Measurements from ENCODE around the gene ARID1B. TPM values are rescaled to one million over a fixed set of nuclear protein-coding genes. Genes with fewer than 3 reads are reported as not detected.

Gene ARID1B
- total RNA-seq, 1 experiment from 2014 or later = 86.3 TPM

GRCh38 chr6:157078326-157078725 lies 301.1 kb downstream of the ARID1B start:
- no peak for TF ChIP-seq CTCF (conservative IDR thresholded peaks at IDR 0.05; ENCODE audit: low read depth, low read length)
- no peak for TF ChIP-seq EZH2 (IDR thresholded peaks at IDR 0.05; ENCODE audit: borderline replicate concordance, low read depth, low read length, poor library complexity, severe bottlenecking)
- CTCF ChIA-PET = no interaction called here

GRCh38 chr6:157079277-157079676 lies 302.1 kb downstream of the ARID1B start:
- Histone ChIP-seq H3K4me3 (ENCODE audit: low read depth, low read length, poor library complexity, severe bottlenecking) (no peak overlapping the region), H3K4me1 (ENCODE audit: insufficient read depth, low read length, poor library complexity, severe bottlenecking) (peaks cover 12% of the 10 kb centered on the region), H3K9me3 (ENCODE audit: low read depth, low read length, poor library complexity, severe bottlenecking) (no peaks in the 10 kb centered on the region), H3K36me3 (ENCODE audit: insufficient read depth, low read length, poor library complexity, severe bottlenecking) (no peaks in the 10 kb centered on the region), H3K27me3 (replicated peaks; ENCODE audit: insufficient read depth, low read depth, low read length, poor library complexity) (no peaks in the 10 kb centered on the region), H3K27ac (ENCODE audit: low read depth, low read length, poor library complexity, severe bottlenecking) (no peak overlapping the region)
- POLR2A ChIA-PET (ENCODE audit: low non-redundant PET) = no interaction called here
- no peak for DNase-seq (ENCODE audit: low spot score)
- intact Hi-C loops (cut with micrococcal nuclease; ENCODE audit: unreplicated experiment) = no loop called here
- CTCF ChIA-PET = no interaction called here
- TF ChIP-seq EZH2 (IDR thresholded peaks at IDR 0.05; ENCODE audit: borderline replicate concordance, low read depth, low read length, poor library complexity, severe bottlenecking) (no peak), CTCF (conservative IDR thresholded peaks at IDR 0.05; ENCODE audit: low read depth, low read length) (no peak)
- BruUV-seq (replicated peaks) = no TSS peak

More at GRCh38 chr6:157078326-157078725, 301.1 kb downstream of the ARID1B start:
- DNase-seq (ENCODE audit: low spot score) = no peak
- Histone ChIP-seq H3K27me3 (replicated peaks; ENCODE audit: insufficient read depth, low read depth, low read length, poor library complexity) (no peaks in the 10 kb centered on the region), H3K4me1 (ENCODE audit: insufficient read depth, low read length, poor library complexity, severe bottlenecking) (peaks cover 12% of the 10 kb centered on the region), H3K9me3 (ENCODE audit: low read depth, low read length, poor library complexity, severe bottlenecking) (no peaks in the 10 kb centered on the region), H3K36me3 (ENCODE audit: insufficient read depth, low read length, poor library complexity, severe bottlenecking) (no peaks in the 10 kb centered on the region), H3K27ac (ENCODE audit: low read depth, low read length, poor library complexity, severe bottlenecking) (no peak overlapping the region), H3K4me3 (ENCODE audit: low read depth, low read length, poor library complexity, severe bottlenecking) (no peak overlapping the region)
- no TSS peak for BruUV-seq (replicated peaks)
- intact Hi-C loops (cut with micrococcal nuclease; ENCODE audit: unreplicated experiment) = no loop called here
- POLR2A ChIA-PET (ENCODE audit: low non-redundant PET) = no interaction called here

- CTCF ChIA-PET = no interaction called here
- no peak for DNase-seq (ENCODE audit: low spot score)
- intact Hi-C loops (cut with micrococcal nuclease; ENCODE audit: unreplicated experiment) = no loop called here
- Histone ChIP-seq H3K9me3 (ENCODE audit: low read depth, low read length, poor library complexity, severe bottlenecking) (no peaks in the 10 kb centered on the region), H3K4me3 (ENCODE audit: low read depth, low read length, poor library complexity, severe bottlenecking) (no peak overlapping the region), H3K36me3 (ENCODE audit: insufficient read depth, low read length, poor library complexity, severe bottlenecking) (no peaks in the 10 kb centered on the region), H3K4me1 (ENCODE audit: insufficient read depth, low read length, poor library complexity, severe bottlenecking) (peaks cover 12% of the 10 kb centered on the region), H3K27ac (ENCODE audit: low read depth, low read length, poor library complexity, severe bottlenecking) (no peak overlapping the region), H3K27me3 (replicated peaks; ENCODE audit: insufficient read depth, low read depth, low read length, poor library complexity) (no peaks in the 10 kb centered on the region)
- POLR2A ChIA-PET (ENCODE audit: low non-redundant PET) = no interaction called here
- TF ChIP-seq EZH2 (IDR thresholded peaks at IDR 0.05; ENCODE audit: borderline replicate concordance, low read depth, low read length, poor library complexity, severe bottlenecking) (no peak), CTCF (conservative IDR thresholded peaks at IDR 0.05; ENCODE audit: low read depth, low read length) (no peak)
- BruUV-seq (replicated peaks) = no TSS peak
Observed at GRCh38 chr6:157079771-157080170, 302.6 kb downstream of the ARID1B start.
